ENCODE results near the gene KRAS. TPM values are rescaled to one million over a fixed set of nuclear protein-coding genes. Genes with fewer than 3 reads are reported as not detected.
A peak's percentile ranks its signal among the peaks of the same experiment; 100 is the strongest.

KRAS gene
- total RNA-seq, 1 experiment from 2014 or later: 11.8 TPM

DNA sequence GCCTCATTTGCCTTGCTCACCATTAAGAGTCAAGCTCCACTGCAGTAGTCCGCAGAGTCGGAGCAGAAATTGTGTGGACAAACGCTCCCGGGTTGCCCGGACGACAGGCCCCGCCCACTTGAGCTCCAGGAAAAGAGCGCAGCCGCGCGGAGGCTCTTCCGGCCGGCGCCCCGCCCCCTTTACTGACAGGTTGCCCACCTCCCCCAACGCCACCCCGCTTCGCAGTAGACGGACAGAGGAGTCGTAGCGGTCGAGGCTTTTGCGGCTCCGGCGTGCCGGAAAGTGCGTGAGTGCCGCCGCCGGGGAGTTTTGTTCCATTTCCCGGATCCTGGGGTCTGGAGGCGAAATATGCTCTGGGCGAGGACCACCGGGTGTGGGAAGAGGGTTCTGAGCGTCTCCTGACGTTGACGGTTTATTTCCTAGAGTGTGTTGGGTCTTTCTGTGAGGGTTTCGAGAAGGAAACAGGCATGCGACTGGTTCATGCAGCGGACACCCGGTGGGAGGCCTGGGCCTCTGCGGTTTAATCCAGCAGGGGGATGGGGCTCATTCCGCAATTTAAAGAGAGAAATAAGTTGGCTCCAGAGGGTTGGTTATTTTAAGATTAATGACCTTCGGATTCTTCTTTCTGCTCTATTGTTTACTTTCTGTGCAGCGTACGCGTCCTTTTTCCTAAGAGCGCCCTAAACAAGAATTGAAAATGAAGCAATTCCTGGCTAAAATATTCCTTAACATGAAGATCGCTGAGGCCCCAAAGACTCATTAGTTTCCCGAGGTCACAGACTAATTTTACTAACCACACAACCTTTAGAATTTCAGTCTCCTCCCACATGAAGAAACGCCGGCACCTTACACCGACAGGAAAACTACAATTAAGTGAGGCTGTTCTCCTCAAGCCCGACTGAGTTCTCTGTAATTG is 55.4 kb downstream of the KRAS start, which contains the start of the genes DNAI7 and ETFRF1:
Gene DNAI7, minus strand, starts transcription at position 105 of the 916 bp plus-strand sequence. Its CDS starts 82 bp downstream, at position 23.
Gene ETFRF1, plus strand, starts transcription at position 182 of the 916 bp plus-strand sequence. CDS start 8,720 bp downstream, outside the sequence.
- peak; percentile 95 for DNase-seq (ENCODE audit: low read depth)

DNA sequence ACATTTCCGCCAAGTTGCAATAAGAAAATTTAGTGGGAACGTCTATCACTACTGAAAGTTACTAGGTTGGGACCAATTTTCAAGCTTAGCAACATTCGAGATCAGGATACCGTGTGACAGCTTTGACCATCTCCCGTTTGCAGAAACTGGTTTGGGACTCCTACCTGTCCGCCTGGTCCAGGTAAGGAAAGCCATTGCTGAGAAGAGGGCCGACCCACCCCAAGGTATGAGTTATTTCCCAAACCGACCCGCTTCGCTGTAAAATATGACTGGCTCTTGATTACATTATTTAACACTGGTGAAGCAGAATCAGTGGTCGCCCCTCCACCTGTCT is 56.0 kb downstream of the KRAS start:
- no peak for DNase-seq (ENCODE audit: low read depth)

DNA sequence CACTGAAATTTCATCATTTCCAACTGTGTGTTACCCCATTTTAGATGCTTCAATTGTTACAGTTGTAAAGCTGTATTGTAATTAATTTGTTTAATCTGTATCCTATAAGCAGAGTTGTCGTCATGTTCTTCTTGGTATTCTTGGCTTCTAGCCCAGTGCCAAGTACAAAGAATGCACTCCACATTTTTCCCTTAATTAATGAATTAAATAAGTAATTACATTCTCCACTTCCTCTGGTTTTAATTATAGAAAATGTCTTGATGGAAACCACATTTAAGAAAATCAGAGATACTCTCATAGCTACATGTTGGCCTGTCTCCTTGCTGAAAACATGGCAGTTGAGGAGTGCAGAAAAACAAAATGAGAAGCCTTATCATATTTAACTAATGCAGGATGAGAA is 56.5 kb downstream of the KRAS start:
- DNase-seq (ENCODE audit: low read depth): no peak

- no peak for DNase-seq (ENCODE audit: low read depth)
Observed at GRCh38 chr12:25190793-25191192, 59.9 kb downstream of the KRAS start.

DNA sequence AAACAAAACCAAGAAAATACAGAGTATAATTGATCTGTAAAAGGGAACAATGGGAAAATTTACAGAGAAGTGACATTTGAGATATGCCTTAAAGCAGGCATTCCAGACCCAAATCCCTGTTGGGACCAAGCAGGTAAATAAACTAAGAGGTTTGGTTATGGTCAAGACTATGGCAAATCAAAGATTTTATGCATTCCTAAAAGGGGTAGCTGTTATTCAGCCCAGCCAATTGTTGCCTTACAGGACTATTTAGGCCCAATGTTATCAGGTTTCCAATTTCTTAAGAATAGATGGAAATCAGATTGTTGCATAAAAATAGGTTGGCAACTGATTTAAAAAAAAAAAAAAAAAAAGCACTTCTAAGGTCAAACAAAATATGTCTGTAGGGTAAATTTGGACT is 61.1 kb downstream of the KRAS start:
- peak; percentile 55 for DNase-seq (ENCODE audit: low read depth)

DNA sequence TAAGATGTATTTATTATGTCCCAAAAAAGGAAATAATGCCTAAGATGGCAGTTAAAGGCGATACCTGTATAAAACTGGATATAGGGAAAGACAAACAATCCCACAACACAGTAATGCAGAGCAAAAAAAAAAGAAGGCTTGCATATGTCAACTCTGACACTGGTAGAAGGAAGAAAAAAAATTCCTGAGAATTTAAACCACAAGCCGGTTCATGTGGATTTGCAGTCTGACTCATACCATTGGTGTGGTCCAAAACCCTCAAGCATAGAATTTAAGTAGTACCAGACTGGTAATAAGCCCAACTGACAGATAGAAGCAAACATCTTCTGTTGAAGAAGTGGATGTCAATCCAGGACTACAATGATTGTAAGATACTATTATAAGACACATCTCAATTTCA is 62.9 kb downstream of the KRAS start:
- DNase-seq (ENCODE audit: low read depth): peak; percentile 94

- DNase-seq (ENCODE audit: low read depth): peak; percentile 81
Observed at GRCh38 chr12:25186788-25187402, 63.8 kb downstream of the KRAS start.

DNA sequence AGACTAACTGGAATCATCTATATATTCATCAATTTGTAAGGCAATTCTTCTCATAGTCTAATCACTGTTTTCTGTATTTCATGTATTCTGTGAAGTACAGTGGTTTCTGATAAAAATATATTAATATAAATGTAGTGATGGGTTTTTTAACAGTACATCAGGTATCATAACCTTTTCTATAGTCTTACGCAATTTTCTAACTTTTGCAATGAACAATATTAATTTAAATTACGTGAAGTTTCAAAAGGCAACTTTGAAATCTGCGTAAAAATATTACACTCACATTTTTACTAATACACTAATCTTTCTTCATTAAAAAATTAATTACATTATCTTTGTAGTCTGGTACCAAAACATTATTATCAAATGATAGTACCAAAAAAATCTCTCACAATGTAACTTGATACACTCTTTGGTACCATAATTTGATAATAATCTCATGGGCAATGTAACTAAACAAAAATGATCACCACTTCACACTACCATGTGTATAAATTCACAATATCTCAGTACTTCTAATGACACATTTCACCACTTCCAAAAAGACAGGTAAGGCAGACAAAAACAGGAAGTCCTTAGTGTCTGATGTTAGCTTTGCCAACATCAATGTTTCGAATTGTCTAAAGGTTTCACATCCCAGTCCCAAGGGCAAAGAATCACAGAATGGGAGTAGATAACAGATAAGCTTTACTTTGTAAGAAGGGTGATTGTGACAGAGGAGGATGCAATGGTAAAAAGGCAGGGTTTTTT is 64.5 kb downstream of the KRAS start:
- DNase-seq (ENCODE audit: low read depth): no peak

GRCh38 chr12:25184132-25184531 is 66.6 kb downstream of the KRAS start:
- DNase-seq (ENCODE audit: low read depth): no peak

DNA sequence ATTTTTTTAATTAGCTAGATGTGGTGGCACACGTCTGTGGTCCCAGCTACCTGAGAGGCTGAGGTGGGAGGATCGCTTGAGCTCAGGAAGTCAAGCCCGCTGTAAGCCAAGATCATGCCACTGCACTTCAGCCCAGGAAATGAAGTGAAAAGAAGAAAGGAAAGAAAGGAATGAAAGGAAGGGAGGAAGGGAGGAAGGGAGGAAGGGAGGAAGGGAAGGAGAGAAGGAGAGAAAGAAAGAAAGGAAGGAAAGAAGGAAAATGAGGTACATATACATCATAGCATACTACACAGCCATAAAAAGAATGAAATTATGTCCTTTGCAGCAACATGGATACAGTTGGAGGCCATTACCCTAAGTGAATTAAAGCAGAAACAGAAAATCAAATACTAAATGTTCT is 68.0 kb downstream of the KRAS start:
- no peak for DNase-seq (ENCODE audit: low read depth)

- DNase-seq (ENCODE audit: low read depth): no peak
Observed at GRCh38 chr12:25162866-25163265, 87.9 kb downstream of the KRAS start.

GRCh38 chr12:25156061-25156460 is 94.7 kb downstream of the KRAS start:
- DNase-seq (ENCODE audit: low read depth): no peak

GRCh38 chr12:25155022-25155576 is 95.6 kb downstream of the KRAS start:
- DNase-seq (ENCODE audit: low read depth): peak; percentile 47

Other genes with a start within 250 kb of the KRAS start
- gene DNAI7, start 55.8 kb downstream of the KRAS start, total RNA-seq (2014; rRNA removed; shearing (Covaris generic)): 0.39 and 0.59 TPM in 2 replicates
- gene ETFRF1, start 55.7 kb downstream of the KRAS start, total RNA-seq (2014; rRNA removed; shearing (Covaris generic)): 49.3 and 50.8 TPM in 2 replicates